BJ (cell line): ENCODE data around the gene DCAF7. TPM values are rescaled to one million over a fixed set of nuclear protein-coding genes. Genes with fewer than 3 reads are reported as not detected.

ENCODE experiments used
- CTCF ChIA-PET: fragments of 350-600 bp; formaldehyde crosslinking; extraction: SDS; loops from one replicate; lab custom pipeline; 2021; ENCODE audit warnings: antibody characterized with exemption, inconsistent platforms; lab: Yijun Ruan, JAX
- POLR2A ChIA-PET: fragments of 300-600 bp; sonication (Branson Sonifier 250); formaldehyde crosslinking; extraction: SDS; loops from one replicate; lab custom pipeline; 2021; ENCODE audit warnings: antibody characterized with exemption; lab: Charles Lee
- DNase-seq: peaks from one replicate; pipeline ENCODE4 v3.0.0-alpha.2; 2011; ENCODE audit warnings: low read depth
- H3K27me3 ChIP-seq: 2 replicates; pipeline ENCODE4 v1.6.0; 2011; ENCODE audit warnings: low read length; ENCODE audit not compliant: control insufficient read depth, insufficient read depth
- H3K36me3 ChIP-seq: 2 replicates; pipeline ENCODE4 v1.5.1; 2011; ENCODE audit warnings: low read length; ENCODE audit not compliant: control insufficient read depth, insufficient read depth
- H3K4me3 ChIP-seq: 2 replicates; pipeline ENCODE4 v1.5.1; 2011; ENCODE audit warnings: low read depth, mild to moderate bottlenecking, control low read depth, low read length
- CTCF ChIP-seq: IDR thresholded peaks from 2 replicates; pipeline ENCODE4 v1.5.1; 2011; ENCODE audit warnings: low read depth, mild to moderate bottlenecking, control low read depth, inconsistent platforms, low read length, moderate library complexity; ENCODE audit not compliant: insufficient read depth
- polyA plus RNA-seq: library from polyadenylated mRNA; depleted of rRNA; stranded (reverse); fragments of >200 nt; gene quantifications from 2 replicates; pipeline ENCODE4 v1.2.3, GENCODE V29; 2011

DCAF7 gene
- polyA plus RNA-seq, 1 experiment = 57.4 TPM

- POLR2A ChIA-PET = interaction anchor here (0.5 kb wide), 1 partner anchor 12 kb away, joined by 3 read pairs; no protein-coding TSS in a partner anchor
- no peaks in the 10 kb centered on the region; the same call in 1 of the 2 replicates for H3K36me3 ChIP-seq
- H3K27me3 ChIP-seq = no peaks in the 10 kb centered on the region
- CTCF ChIA-PET = interaction anchor here (1.0 to 1.7 kb wide), 4 partner anchors 11 to 146 kb away, joined by 3 to 5 read pairs (median 4); no protein-coding TSS in a partner anchor
- no peak for TF ChIP-seq CTCF
- DNase-seq = peak; percentile 56
- H3K4me3 ChIP-seq = no peak overlapping the region
Observed at GRCh38 chr17:63571632-63572310, 21.5 kb downstream of the DCAF7 start.

GRCh38 chr17:63573634-63574033 is 23.4 kb downstream of the DCAF7 start:
- H3K36me3 ChIP-seq = peaks cover 1% of the 10 kb centered on the region; the same call in 1 of the 2 replicates
- no peak overlapping the region for H3K4me3 ChIP-seq
- TF ChIP-seq CTCF = peak; percentile 28
- no peak for DNase-seq
- ChIA-PET CTCF (interaction anchor here (0.6 to 1.7 kb wide), 4 partner anchors 13 to 38 kb away, joined by 3 to 5 read pairs (median 4); no protein-coding TSS in a partner anchor), POLR2A (no interaction called here)
- H3K27me3 ChIP-seq = no peaks in the 10 kb centered on the region

GRCh38 chr17:63578027-63578768 is 27.9 kb downstream of the DCAF7 start:
- no peak for TF ChIP-seq CTCF
- Histone ChIP-seq H3K36me3 (peaks cover 19% of the 10 kb centered on the region), H3K27me3 (no peaks in the 10 kb centered on the region), H3K4me3 (no peak overlapping the region)
- DNase-seq = no peak
- ChIA-PET CTCF (interaction anchor here (2.7 kb wide), 1 partner anchor 152 kb away, joined by 9 read pairs; no protein-coding TSS in a partner anchor), POLR2A (no interaction called here)

- CTCF ChIA-PET = interaction anchor here (2.7 kb wide), 1 partner anchor 153 kb away, joined by 9 read pairs; no protein-coding TSS in a partner anchor
- H3K27me3 ChIP-seq = no peaks in the 10 kb centered on the region
- TF ChIP-seq CTCF = no peak
- peaks cover 21% of the 10 kb centered on the region for H3K36me3 ChIP-seq
- no peak for DNase-seq
- POLR2A ChIA-PET = no interaction called here
- no peak overlapping the region for H3K4me3 ChIP-seq
Observed at GRCh38 chr17:63578769-63579111, 28.5 kb downstream of the DCAF7 start.

GRCh38 chr17:63579633-63580032 is 29.4 kb downstream of the DCAF7 start:
- no peak overlapping the region for H3K4me3 ChIP-seq
- TF ChIP-seq CTCF = no peak
- ChIA-PET POLR2A (no interaction called here), CTCF (interaction anchor here (2.7 kb wide), 1 partner anchor 154 kb away, joined by 9 read pairs; no protein-coding TSS in a partner anchor)
- no peak for DNase-seq
- no peaks in the 10 kb centered on the region for H3K27me3 ChIP-seq
- peaks cover 21% of the 10 kb centered on the region for H3K36me3 ChIP-seq
